ENCODE data around the gene SLC38A7. TPM values are rescaled to one million over a fixed set of nuclear protein-coding genes. Genes with fewer than 3 reads are reported as not detected.

SLC38A7 gene
- total RNA-seq, 2 experiments from 2014 or later, result 5.3 to 5.6 TPM

GRCh38 chr16:58647107-58647506 lies 37.5 kb downstream of the SLC38A7 start:
- Mint-ChIP-seq H3K4me1 (ENCODE audit: low read depth) (no peaks in the 10 kb centered on the region), H3K27me3 (no peaks in the 10 kb centered on the region), H3K4me3 (no peak overlapping the region), H3K36me3 (ENCODE audit: low read depth) (no peaks in the 10 kb centered on the region), H3K27ac (no peak overlapping the region), H3K9me3 (no peaks in the 10 kb centered on the region)
- Histone ChIP-seq H3K9me3 (ENCODE audit: control insufficient read depth in 1 of 2, insufficient read depth in 1 of 2, low read length in 2 of 2) (no peaks in the 10 kb centered on the region), H3K36me3 (ENCODE audit: insufficient read depth, low read length) (no peaks in the 10 kb centered on the region), H3K27ac (ENCODE audit: low read depth in 1 of 2, low read length in 2 of 2) (no peak overlapping the region), H3K4me1 (ENCODE audit: insufficient read depth, low read length) (no peaks in the 10 kb centered on the region), H3K27me3 (ENCODE audit: control insufficient read depth in 1 of 2, insufficient read depth in 2 of 2, low read length in 2 of 2) (no peaks in the 10 kb centered on the region), H3K4me3 (ENCODE audit: low read length) (no peak overlapping the region)
- ATAC-seq (ENCODE audit: poor library complexity), result no peak
- intact Hi-C loops (cut with DNase I, micrococcal nuclease), result no loop called here
- no peak for DNase-seq
- TF ChIP-seq CTCF (IDR thresholded peaks at IDR 0.05), result no peak
- POLR2A ChIA-PET, result no interaction called here
- CTCF ChIA-PET, result no interaction called here

GRCh38 chr16:58644765-58645487 lies 39.6 kb downstream of the SLC38A7 start:
- H3K4me3 ChIP-seq (ENCODE audit: low read length), result no peak overlapping the region
- no peaks in the 10 kb centered on the region for H3K9me3 ChIP-seq (ENCODE audit: control insufficient read depth in 1 of 2, insufficient read depth in 1 of 2, low read length in 2 of 2)
- intact Hi-C loops (cut with DNase I, micrococcal nuclease), result no loop called here
- Mint-ChIP-seq H3K9me3 (no peaks in the 10 kb centered on the region), H3K27me3 (no peaks in the 10 kb centered on the region), H3K4me1 (ENCODE audit: low read depth) (no peaks in the 10 kb centered on the region), H3K27ac (no peak overlapping the region), H3K4me3 (no peak overlapping the region), H3K36me3 (ENCODE audit: low read depth) (no peaks in the 10 kb centered on the region)
- POLR2A ChIA-PET, result no interaction called here
- H3K36me3 ChIP-seq (ENCODE audit: insufficient read depth, low read length), result no peaks in the 10 kb centered on the region
- no peak for DNase-seq
- no peaks in the 10 kb centered on the region for H3K27me3 ChIP-seq (ENCODE audit: control insufficient read depth in 1 of 2, insufficient read depth in 2 of 2, low read length in 2 of 2)
- H3K4me1 ChIP-seq (ENCODE audit: insufficient read depth, low read length), result no peaks in the 10 kb centered on the region
- ATAC-seq (ENCODE audit: poor library complexity), result no peak
- TF ChIP-seq CTCF (IDR thresholded peaks at IDR 0.05), result no peak
- no peak overlapping the region for H3K27ac ChIP-seq (ENCODE audit: low read depth in 1 of 2, low read length in 2 of 2)
- CTCF ChIA-PET, result no interaction called here

GRCh38 chr16:58644108-58644507 lies 40.5 kb downstream of the SLC38A7 start:
- H3K4me1 Mint-ChIP-seq (ENCODE audit: low read depth), result no peaks in the 10 kb centered on the region

More at GRCh38 chr16:58644108-58644507, 40.5 kb downstream of the SLC38A7 start:
- CTCF ChIA-PET, result no interaction called here
- POLR2A ChIA-PET, result no interaction called here
- no peak for TF ChIP-seq CTCF (IDR thresholded peaks at IDR 0.05)
- Histone ChIP-seq H3K4me1 (ENCODE audit: insufficient read depth, low read length) (no peaks in the 10 kb centered on the region), H3K4me3 (ENCODE audit: low read length) (no peak overlapping the region), H3K27ac (ENCODE audit: low read depth in 1 of 2, low read length in 2 of 2) (no peak overlapping the region), H3K9me3 (ENCODE audit: control insufficient read depth in 1 of 2, insufficient read depth in 1 of 2, low read length in 2 of 2) (no peaks in the 10 kb centered on the region), H3K36me3 (ENCODE audit: insufficient read depth, low read length) (no peaks in the 10 kb centered on the region), H3K27me3 (ENCODE audit: control insufficient read depth in 1 of 2, insufficient read depth in 2 of 2, low read length in 2 of 2) (no peaks in the 10 kb centered on the region)
- no peak for ATAC-seq (ENCODE audit: poor library complexity)
- no peak for DNase-seq
- intact Hi-C loops (cut with DNase I, micrococcal nuclease), result no loop called here
- Mint-ChIP-seq H3K4me3 (no peak overlapping the region), H3K36me3 (ENCODE audit: low read depth) (no peaks in the 10 kb centered on the region), H3K9me3 (no peaks in the 10 kb centered on the region), H3K27ac (no peak overlapping the region), H3K27me3 (no peaks in the 10 kb centered on the region)
